ENCODE data around the gene INSR. TPM values are rescaled to one million over a fixed set of nuclear protein-coding genes. Genes with fewer than 3 reads are reported as not detected.
A peak's percentile ranks its signal among the peaks of the same experiment; 100 is the strongest.

INSR gene
- total RNA-seq, 4 donors from 2014 or later, result 46.0 to 97.6 (median 68.3) TPM

DNA sequence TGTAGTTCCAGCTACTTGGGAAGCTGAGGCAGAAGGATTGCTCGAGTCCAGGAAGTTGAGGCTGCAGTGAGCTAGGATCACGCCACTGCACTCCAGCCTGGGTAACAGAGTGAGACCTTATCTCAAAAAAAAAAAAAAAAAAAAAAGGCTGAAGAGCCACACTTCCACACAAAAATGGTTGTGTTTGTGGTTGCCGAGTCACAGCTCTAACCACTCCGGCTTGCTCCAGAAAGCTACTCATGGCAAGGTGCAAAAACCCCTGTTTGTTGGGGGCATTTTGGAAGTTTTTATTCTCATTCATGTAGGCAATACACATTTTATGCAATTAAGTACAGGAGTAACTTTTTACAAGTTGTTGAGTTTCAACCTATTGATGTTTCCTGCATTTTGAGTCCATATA lies 93.5 kb downstream of the INSR start:
- Histone ChIP-seq H3K36me3 (no peaks in the 10 kb centered on the region), H3K27ac (no peak overlapping the region), H3K9me3 (no peaks in the 10 kb centered on the region), H3K4me3 (no peak overlapping the region), H3K27me3 (no peaks in the 10 kb centered on the region), H3K4me1 (no peaks in the 10 kb centered on the region)
- DNase-seq, result no peak
- TF ChIP-seq, protein P1, sequence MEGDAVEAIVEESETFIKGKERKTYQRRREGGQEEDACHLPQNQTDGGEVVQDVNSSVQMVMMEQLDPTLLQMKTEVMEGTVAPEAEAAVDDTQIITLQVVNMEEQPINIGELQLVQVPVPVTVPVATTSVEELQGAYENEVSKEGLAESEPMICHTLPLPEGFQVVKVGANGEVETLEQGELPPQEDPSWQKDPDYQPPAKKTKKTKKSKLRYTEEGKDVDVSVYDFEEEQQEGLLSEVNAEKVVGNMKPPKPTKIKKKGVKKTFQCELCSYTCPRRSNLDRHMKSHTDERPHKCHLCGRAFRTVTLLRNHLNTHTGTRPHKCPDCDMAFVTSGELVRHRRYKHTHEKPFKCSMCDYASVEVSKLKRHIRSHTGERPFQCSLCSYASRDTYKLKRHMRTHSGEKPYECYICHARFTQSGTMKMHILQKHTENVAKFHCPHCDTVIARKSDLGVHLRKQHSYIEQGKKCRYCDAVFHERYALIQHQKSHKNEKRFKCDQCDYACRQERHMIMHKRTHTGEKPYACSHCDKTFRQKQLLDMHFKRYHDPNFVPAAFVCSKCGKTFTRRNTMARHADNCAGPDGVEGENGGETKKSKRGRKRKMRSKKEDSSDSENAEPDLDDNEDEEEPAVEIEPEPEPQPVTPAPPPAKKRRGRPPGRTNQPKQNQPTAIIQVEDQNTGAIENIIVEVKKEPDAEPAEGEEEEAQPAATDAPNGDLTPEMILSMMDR (IDR thresholded peaks at IDR 0.05), result no peak
- TF ChIP-seq POLR2A (IDR thresholded peaks at IDR 0.05), result no peak
- intact Hi-C loops (cut with DNase I; ENCODE audit: low total_unique reads), result no loop called here

DNA sequence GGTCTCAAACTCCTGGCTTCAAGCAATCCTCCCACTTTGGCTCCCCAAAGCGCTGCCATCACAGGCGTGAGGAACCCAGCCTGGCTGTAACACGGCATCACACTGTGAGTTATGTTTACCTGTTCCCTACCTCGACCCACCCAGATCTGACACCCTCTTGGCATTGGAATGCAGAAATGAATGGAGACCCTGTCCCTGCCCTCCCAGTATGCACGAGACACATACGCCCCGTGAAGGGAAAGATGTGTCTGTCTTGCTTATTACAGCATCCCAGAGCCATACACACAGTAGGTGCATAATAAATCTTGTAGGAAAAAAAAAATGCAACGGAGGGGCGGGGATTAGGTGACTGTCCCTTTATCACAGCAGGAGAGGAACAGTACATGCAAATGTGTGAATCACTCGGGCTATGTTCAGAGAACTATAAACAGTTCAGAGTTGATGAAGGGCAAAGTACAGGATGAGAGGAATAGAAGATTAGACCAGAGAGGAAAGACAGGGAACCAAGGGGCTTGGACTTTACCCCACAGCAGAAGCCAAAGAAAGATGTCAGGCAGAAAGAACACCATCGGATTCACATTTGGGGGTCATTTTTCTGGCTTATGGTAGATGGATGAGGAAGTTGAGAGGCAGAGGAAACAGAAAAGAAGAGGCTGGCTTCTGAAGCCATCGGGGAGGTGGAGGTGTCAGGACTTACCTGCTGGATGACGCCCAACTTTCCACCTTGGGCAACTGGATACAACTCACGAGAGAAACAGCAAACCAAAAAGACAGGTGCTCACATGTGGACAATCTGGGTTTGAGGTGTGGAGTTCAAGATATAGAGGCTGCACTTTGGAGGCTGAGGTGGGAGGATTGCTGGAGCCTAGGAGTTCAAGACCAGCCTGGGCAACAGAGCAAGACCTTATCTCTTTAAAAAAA lies 94.3 kb downstream of the INSR start:
- intact Hi-C loops (cut with DNase I; ENCODE audit: low total_unique reads), result loop anchor here (2.0 to 5.0 kb wide), 2 partner anchors 51 to 92 kb away; partner anchors contain the start of gene INSR
- Histone ChIP-seq H3K4me1 (no peaks in the 10 kb centered on the region), H3K27me3 (no peaks in the 10 kb centered on the region), H3K27ac (peak overlapping the region in 1 of 2 donors; percentile 51), H3K9me3 (no peaks in the 10 kb centered on the region), H3K36me3 (no peaks in the 10 kb centered on the region), H3K4me3 (no peak overlapping the region)
- DNase-seq, result no peak
- TF ChIP-seq, protein P1 (IDR thresholded peaks at IDR 0.05), result no peak
- no peak for TF ChIP-seq POLR2A (IDR thresholded peaks at IDR 0.05)

DNA sequence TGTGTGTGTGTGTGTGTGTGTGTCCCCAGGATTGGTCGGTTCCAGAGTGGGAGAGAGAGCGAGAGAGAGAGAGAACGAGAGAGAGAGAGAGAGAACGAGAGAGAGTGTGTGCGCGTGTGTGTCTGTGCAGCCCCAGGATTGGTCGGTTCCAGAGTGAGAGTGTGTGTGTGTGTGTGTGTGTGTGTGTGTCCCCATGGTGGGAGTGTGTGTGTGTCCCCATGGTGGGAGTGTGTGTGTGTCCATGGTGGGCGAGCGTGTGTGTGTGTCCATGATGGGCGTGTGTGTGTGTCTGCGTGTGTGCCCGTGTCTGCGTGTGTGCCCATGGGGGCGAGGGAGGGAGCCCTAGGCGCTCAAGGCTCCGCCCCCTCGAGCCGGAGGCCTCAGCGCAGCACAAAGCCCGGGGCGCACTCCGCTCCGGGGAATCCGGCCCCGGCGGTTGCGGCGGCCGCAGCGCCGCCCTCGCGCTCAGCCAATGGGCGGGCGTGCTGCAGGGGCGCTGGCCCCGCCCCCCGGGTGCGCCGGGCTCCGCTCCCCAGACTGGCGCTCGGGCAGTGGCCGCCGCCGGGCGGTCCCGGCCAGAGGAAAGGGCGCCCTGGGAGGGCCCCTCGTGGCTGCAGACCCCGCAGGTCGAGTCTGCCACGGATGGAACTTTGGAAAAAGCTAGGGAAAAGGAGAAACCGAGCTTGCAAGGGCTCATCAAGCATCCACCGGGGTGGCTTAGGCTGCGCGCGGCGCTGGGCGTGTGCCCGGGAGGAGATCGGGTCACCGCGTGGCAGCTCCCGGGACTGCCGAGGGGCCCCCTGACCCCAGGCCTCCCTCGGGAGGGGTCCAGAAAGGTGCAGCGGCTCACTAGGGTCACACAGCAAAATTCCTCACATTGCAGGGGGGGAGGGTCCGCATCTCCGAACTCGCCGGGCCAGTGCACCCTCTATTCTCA lies 96.2 kb downstream of the INSR start:
- H3K4me3 ChIP-seq, result peak overlapping the region; percentile 76 to 89
- TF ChIP-seq, protein P1 (IDR thresholded peaks at IDR 0.05), result peak in 2 of 4 experiments; percentile 16 to 48
- peak; percentile 81 to 92 for TF ChIP-seq POLR2A (IDR thresholded peaks at IDR 0.05)
- no peaks in the 10 kb centered on the region for H3K4me1 ChIP-seq
- no peaks in the 10 kb centered on the region for H3K27me3 ChIP-seq
- intact Hi-C loops (cut with DNase I; ENCODE audit: low total_unique reads), result loop anchor here (2.0 to 5.0 kb wide), 2 partner anchors 49 to 94 kb away; partner anchors contain the start of gene INSR
- peak; percentile 92 to 94 for DNase-seq
- no peaks in the 10 kb centered on the region for H3K9me3 ChIP-seq
- peak overlapping the region; percentile 92 to 96 for H3K27ac ChIP-seq
- no peaks in the 10 kb centered on the region for H3K36me3 ChIP-seq

DNA sequence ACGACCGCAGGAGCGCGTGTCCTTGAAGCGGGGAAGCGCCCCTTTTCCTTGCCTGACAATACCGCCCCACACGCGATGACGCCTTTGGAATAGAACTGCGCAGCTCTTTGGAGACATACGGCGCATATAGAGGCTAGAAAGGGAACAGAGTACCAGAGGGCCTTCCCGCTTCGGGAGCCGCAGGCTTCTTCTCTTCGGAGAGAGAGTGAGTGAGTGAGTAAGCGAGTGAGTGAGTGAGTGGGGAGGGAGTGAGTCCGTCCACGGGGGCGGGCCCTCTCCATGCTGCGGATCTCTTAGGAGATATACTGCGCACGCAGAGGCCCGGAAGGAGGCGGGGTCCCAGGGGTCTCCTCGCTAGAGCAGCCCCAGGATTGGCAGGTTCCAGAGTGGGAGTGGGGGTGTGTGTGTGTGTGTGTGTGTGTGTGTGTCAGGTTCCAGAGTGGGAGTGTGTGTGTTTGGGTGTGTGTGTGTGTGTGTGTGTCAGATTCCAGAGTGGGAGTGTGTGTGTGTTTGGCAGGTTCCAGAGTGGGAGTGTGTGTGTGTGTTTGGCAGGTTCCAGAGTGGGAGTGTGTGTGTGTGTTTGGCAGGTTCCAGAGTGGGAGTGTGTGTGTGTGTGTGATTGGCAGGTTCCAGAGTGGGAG lies 97.0 kb downstream of the INSR start:
- H3K27me3 ChIP-seq, result no peaks in the 10 kb centered on the region
- DNase-seq, result peak; percentile 94 to 96
- intact Hi-C loops (cut with DNase I; ENCODE audit: low total_unique reads), result loop anchor here (5.0 kb wide), 1 partner anchor 95 kb away; the partner anchor contains the start of gene INSR

More for the DNA sequence above, 97.0 kb downstream of the INSR start:
- Histone ChIP-seq H3K4me1 (no peaks in the 10 kb centered on the region), H3K9me3 (no peaks in the 10 kb centered on the region), H3K36me3 (no peaks in the 10 kb centered on the region), H3K27ac (peak overlapping the region; percentile 92 to 96), H3K4me3 (peak overlapping the region; percentile 20 to 39)
- TF ChIP-seq POLR2A (IDR thresholded peaks at IDR 0.05), result peak in 1 of 2 donors; percentile 58
- TF ChIP-seq, protein P1 (IDR thresholded peaks at IDR 0.05), result peak in 1 of 4 experiments; percentile 2
